HL-60/S4 treated with phorbol 12-myristate 13-acetate at 8.2 ng/mL for 4 days and 3 days (cell line): Measurements from ENCODE around the gene PGBD5.

Experiments used
- in situ Hi-C: fragments of 300-500 bp; cut with MboI; formaldehyde crosslinking; loops from 2 replicates; pipeline ENCODE4 v1.15.0; 2022; ENCODE audit warnings: low sequenced_read_pairs

Gene PGBD5

DNA sequence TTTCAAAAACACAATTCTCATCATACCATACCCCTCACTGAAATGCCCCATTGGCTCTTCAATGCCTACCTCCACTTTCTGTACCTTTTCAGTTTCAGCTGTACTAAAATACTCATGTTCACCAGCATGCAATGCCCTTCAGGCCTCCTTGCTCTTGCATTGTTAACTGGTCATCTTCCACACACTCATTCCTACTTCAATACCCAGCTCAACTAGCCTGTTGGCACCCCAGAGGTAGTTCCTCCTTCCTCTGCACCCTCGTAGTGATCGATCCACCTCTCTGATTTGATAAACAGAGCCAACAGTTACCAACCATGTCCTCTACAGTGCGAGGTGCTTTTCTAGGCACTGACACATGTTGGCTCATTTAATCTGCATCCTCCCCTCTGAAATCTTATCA, 46.7 kb downstream of the PGBD5 start:
- in situ Hi-C loops: no loop called here

DNA sequence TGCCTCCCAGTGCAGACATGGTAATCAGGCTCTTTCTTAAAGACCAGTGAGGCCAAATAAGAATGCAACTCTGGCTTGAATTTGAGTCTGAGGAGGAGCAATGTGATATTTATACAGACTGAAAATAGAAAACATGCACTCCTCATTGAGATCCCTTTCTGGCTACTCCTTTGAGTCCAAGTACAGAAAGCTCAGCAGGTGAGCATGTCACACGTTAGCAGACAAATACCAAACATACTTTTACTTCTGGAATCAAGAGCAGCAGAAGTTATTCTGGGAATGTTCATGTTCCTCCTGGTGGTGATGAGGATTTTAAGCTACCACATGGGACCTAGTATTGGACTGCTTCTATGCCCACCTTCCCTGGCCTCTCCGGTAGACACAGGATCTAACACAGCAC, 48.3 kb downstream of the PGBD5 start:
- in situ Hi-C loops: no loop called here

DNA sequence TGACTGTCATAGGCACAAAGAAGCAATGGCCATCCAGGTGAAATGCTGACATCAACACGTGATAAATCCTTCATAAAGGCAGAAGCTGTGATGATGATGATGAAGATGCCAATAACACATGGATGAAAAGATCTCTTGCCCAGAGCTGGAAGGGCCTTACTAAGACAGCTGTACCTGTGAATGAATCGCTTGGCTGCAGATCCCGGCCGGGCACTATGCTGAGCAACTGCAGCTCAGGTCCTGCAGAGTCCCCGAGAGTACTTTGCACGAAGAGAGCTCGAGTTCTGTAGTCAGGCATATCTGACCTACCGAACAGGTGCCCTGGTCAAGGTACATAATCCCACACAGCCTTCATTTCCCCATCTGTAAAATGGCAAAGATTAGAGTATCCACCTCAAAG, 48.8 kb downstream of the PGBD5 start:
- in situ Hi-C loops: no loop called here

DNA sequence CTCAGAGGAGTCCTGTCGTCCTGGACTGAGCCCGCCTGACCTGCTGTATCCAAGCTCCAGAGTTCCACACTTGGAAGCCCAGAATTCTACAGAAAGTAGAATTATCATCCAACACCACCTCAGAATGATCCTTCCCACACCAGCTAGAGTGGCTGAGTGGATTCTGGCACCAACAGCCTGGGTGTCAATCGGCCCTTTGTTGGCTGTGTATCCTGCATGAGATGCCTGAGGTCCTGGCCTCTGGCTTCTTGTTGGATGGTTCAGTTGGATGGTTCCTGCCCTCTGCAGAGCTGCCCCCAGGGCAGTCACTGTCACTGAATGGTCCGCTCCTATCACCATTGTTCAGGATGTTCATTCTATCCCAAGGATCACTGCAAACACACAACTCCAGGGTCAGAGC, 49.8 kb downstream of the PGBD5 start:
- in situ Hi-C loops: no loop called here

DNA sequence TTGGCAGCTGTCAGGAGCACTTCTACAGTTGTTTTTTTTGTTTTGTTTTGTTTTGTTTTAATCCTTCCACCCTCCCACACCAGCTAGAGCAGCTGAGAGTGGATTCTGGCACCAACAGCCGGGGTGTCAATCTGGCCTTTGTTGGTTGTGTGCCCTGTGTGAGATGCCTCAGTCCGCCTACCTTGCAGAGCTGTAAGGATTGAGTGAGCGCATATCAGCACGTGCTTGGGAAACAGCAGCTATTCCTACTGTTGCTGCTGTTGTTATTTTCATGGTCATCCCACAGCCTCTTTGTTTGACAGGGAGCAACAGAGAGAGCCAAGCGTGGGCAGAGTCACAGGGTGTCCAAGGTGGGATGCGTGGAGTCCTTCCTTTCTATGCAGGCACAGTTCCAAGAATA, 50.4 kb downstream of the PGBD5 start:
- in situ Hi-C loops: no loop called here

DNA sequence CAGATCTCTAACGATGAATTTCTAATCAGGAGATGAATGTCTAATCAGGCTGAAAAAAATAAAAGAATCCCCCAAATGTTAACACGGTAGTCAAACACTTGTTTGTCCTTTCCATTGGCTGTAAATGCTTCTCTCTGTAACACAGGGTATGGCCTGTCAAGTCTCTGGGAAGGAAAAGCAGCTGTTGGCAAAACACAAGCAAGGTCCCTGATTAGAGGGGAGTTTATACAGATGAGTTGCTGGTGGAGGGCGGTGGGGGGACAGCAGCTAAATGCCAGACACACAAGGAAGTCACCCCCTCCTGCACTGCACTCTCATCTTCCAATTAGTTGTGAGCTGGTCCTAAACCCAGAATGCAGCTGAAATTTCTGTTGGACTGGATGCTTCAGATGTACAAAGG, 51.0 kb downstream of the PGBD5 start:
- in situ Hi-C loops: no loop called here

DNA sequence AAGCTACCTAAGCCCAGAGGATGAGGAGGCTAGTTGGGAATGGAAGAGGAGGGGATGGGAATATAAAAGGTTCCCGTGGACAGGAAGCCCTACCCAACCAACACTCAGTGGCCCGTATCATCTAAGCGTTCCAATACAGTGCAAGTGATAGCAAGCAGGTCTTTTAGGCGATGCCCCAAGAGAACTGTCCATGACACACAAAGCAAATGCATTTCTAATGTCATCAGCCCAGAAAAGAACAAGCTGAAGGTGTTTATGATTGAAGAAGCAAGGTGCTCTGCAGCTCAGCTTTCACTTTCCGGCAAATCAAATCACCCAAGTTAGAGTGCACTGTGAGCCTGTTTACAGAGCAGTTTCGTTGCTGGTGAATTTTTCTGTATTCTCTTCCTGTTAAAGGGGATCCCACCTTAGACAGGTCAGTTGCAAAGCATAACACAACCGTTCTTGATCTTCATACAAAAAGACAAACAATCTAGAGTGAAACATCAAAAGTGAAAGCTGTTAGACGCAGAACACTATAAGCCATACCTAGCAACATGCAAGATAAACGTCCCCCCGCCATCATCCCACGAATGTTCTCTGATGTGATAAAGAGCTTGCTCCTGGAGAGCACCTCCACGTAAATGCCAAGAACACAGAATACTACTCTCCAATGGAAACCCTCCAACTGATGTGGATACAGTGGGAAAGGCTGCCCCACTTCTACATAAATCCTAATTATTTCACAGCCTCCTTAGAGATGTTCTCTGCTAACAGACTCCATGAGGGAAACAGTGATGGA, 54.0 kb downstream of the PGBD5 start:
- in situ Hi-C loops: no loop called here

DNA sequence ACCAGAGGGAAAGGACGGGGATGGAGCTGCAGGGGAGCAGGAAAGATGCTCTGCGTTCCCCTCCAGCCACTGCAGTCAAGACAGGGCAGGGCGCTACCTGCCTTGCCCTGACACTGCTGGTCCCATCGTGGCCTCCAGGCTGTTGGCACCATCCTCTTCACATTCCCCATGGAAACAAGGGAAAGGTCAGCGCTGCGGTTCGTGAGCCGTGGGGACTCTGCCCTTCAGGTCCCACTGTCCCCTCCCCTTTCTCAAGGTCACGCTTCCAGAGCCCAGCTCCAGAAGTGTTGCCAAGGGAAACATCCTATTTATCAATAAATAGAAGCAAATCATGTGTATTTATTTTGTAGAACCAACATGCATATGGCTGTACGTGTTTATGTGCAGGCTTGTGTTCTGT, 56.0 kb downstream of the PGBD5 start:
- in situ Hi-C loops: no loop called here

DNA sequence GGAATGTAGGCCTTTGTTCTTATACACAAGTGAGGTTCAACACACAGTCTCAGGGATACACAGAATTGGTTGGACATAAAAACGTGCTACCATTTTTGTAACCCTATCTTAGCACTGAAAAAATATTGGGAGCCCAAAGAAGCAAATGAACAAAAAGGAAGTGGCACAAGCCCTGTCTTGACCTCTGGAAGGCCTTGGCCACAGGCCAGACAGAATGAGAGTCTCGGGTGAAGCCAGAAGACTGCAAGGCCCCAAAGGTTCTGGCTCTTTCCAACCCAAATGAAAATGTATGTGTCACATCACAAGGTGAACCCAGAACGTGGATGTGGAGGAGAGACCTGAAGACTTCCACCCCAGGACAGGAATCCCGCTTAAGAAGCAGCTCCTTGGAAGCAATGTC, 57.3 kb downstream of the PGBD5 start:
- in situ Hi-C loops: no loop called here

DNA sequence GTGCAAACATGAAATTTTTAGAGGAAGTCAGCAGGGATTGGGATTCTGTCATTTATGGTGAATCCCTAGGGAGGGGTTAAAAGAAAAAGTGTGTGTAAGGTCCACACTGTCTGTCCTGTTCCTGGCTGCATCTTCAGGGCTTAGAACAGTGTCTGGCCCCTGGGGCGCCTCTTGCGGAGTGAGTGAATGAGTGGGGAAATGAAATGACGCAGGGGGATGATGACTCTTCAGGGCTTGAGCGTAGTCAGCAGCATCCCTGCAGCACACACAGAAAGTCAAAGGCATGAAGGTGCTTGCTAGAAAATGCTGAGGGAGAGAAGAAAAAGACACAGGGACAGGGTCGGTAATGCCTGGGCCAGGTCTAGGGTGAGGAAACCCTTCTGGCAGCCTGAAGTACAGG, 57.8 kb downstream of the PGBD5 start:
- in situ Hi-C loops: no loop called here

DNA sequence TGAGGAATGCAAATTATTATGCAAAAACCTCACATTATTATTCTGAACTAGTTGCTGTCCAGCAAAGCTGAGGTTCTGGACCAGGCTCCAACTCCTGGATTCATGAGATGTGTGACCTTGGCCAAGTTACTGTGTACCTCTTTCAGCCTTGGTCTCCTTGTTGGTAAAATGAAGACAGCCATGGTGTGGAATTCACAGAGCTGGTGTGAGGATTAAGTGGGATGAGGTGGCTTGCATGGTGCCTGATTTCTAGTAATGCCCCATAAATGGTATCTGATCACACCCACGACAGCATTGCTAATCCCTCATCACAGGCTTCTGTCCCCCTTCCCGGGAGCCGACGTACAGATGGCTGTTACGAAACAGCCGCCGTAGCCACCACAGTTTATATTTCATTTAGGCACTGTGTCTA, 59.6 kb downstream of the PGBD5 start:
- in situ Hi-C loops: no loop called here

DNA sequence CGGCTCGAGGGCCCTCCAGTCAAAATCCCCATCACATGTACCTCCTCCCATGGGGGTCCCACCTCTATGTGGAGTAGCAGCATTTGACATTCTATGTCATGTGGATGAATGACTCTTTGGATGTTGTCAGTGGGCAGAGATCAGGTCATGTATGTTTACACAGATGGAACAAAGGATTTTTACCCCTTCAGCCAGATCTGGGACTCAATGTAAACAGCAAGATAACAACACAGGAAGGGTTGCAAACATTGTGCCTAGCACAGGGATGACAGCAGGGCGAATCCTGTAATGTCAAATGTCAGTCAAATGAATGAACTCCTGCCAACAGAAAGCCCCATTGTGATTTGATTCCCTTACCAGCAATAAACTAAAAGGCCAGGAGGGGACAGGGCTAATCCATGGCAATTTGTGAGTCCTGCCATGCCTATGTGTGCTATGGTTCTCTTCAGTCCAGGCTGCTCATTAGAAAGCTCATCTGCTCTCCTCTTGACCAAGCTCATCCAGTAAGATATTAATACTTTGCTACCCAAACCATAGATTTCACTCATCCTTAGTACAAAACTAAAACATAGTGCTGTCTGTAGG, 60.3 kb downstream of the PGBD5 start:
- in situ Hi-C loops: no loop called here

DNA sequence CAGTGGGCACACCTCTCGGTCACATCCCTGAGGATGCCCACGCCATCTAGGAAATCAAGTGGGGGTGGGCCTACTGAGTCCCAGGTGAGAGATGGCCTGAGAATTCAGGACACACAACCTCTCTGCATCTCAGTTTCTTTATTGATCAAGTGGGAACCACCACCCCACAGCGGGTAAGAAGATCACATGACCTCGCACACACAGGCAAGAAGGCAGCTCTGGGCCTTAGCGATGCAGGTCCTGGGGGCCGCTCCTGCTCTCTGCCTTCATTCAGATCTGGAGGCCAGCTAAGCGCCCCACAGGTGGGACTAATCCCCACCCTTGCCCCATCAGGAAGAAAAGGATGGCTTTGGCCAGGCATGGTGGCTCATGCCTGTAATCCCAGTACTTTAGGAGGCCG, 63.2 kb downstream of the PGBD5 start:
- in situ Hi-C loops: no loop called here

DNA sequence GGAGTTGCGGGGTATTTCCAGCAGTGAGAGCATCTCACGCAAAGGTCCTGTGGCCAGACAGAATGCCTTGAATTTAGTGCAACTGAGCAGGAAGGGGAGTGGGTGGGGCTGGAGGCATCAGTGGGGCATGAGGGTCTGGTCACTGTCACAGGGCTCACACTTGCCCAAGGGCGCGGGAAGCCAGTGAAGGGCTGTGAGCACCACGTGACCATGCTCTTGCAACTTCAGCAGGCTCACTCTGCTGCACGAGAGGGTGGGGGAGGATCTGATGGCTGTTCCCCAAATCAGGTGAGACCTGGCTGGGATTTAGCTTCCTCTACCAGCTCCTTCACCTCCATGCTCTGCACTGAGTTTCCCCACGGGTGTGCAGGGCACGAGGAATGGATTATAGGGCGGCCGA, 64.2 kb downstream of the PGBD5 start:
- in situ Hi-C loops: no loop called here

DNA sequence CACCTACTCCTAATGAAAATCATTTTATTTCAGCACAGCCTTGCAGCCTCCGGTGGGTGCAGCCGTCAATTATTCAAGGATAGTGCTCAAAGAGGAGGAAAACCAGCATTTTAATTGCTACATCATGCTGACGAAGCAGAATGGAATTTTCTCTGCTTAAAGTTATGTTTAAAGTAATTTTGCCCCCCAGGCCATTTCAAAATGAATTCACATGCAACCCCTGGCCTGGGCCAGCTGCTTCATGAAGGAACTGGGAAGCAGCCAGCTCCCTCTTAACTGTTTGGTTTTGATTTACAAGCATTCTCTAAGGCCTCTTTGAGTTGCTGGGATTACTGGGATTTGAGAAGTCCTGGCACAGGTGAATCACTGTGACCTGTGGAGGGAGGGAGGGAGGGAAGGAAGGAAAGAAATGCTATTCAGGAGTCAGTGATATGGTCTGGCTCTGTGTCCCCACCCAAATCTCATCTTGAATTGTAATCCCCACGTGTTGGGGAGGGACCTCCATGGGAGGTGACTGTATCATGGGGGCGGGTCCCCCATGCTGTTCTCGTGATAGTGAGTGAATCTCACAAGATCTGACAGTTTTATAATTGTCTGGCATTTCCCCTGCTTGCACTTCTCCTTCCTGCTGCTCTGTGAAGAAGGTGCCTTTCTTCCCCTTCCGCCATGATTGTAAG, 66.0 kb downstream of the PGBD5 start:
- in situ Hi-C loops: no loop called here

DNA sequence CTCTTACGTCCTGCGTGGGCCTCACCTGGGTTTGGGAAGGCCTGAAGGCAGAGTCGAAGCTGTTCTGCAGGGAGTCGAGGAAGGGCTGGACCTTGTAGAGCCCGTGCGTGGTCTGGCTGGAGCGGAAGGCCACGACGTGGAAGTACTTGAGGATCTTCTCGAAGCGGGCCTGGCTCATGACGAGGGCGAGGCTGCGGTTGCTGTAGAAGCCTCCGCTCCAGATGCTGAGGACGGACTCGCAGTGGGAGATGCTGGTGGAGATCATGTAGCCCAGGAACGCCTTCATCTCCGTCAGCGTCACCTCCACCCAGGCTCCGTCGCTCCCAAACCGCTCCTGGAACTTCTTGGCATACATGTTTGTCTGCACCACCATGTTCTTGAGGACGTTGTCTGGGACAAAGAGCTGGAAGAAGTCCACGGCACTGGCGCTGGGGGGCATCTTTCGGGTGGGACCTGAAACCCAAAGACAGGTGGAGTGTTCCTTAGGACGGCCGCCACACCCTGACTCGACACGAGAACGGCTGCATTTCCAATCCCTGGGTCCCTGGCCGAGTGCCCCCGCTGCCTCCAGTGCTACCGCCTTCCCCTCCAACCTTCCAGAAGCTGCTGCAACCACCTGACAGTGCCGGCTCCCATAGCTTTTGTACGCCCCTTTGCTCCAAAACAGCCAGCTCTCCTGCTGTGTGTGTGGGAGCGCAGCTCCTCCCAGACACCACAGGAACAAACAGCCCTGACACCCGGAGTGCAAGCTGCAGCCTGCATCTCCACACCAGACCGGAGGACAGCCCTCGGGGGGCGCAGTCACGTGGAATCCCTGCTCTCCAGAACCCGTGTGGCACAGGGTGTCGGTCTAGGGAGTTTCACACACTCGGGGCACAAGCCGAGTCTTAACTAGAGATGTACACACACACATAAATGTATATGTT, 69.0 kb downstream of the PGBD5 start:
- in situ Hi-C loops: no loop called here

DNA sequence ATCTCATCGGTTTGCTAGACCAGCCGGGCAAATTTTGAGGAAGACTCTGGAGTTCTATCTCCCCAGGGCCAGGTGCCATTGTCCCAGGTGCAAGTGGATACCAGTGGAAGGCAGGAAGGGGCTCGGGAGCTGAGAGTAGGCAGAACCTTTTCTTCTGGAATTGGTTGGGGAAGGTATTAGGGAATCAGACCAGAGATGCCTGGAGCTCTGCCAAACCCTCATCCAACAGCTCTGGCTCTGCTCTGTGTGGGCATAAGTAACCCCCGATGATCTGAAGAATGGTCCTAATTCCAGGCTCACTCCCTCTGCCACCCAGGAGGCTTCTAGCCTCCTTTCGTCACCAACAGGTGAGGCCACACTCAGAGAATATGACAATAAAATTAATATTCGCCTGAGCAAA, 69.9 kb downstream of the PGBD5 start:
- in situ Hi-C loops: no loop called here

DNA sequence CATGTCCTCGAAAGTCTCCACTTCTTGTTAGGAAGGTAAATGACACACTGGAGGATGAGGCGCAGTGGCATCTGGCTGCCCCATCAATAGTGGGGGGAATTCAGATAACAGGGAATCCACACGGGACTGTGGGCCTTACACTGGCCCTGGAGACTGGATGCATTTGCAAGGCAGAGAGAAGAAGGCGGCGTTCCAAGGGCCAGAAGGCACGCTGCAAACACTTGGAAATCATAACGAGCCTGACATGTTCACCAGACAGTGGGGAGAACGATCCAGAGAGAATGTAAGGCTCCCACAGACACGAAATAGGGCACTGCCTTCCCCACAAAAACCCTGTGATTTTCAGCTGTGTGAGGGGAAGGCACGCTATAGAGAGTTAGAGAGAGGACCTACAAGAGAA, 70.5 kb downstream of the PGBD5 start:
- in situ Hi-C loops: no loop called here

DNA sequence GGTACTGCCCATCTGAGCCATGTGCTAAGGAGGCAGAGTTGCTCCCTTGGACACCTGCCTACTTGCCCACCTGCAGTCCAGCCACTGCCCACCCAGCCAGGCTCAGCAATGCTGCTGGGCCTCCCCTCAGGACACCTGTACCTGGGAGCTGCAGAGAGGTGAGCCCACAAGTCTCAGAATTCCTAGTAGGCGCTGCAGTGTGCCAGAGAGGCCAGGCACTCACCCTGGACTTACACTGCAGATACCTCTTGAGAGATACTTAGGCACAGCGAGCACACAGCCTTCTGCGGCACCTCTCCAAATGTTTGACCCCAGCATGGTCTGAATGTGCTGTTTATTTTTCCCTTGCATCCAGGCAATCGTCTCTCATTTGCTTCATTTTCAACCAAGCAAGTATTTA, 71.0 kb downstream of the PGBD5 start:
- in situ Hi-C loops: no loop called here

DNA sequence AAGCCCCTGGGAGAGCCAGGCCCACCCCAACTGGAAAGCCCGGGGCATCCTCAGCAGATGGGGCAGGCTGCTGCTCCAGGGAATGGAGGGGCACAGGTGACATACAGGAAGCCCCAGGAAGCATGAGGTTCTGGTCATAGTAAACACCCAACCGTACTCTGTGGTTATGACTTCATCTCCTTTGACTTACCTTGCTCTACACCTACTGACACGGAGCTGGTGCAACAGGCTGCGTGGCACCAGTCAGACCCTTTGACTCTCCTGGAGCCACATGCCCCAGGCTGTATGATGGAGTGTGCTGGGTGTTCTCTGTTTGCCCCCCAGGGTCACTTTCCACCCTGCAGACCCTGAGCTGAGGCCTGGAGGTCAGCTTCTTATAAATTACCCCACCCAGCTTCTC, 72.1 kb downstream of the PGBD5 start:
- in situ Hi-C loops: no loop called here

DNA sequence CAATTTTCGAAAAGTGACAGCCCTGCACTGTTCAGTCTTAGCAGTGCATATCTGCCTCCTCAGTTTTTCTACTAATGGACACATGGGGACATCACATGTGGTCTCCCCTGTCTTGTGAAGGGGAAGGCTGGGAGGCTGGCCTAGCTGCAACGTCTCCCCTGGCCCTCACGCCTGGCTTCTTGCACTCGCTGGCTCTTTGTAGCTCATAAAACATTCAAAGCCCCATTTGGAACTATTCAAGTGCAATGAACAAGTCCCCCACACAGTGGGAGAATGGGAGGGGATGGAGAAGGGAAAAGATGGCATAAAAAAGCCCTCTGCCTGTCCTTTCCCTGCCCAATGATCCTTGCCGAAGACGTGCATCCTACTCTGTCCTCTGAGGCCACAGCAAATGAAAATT, 73.6 kb downstream of the PGBD5 start:
- in situ Hi-C loops: no loop called here
